Hepatocyte (in vitro differentiated cells): ENCODE measurements around the gene RUFY4. TPM values are rescaled to one million over a fixed set of nuclear protein-coding genes. Genes with fewer than 3 reads are reported as not detected.

Experiments used
- DNase-seq: peaks from one replicate; pipeline ENCODE4 v3.0.0-alpha.2; 2016; ENCODE audit warnings: low spot score
- H2AFZ ChIP-seq: fragments of 200-600 bp; sonication (generic); 2 replicates; pipeline ENCODE4 v1.6.0; 2016; ENCODE audit warnings: antibody characterized with exemption, mild to moderate bottlenecking
- H3K27ac ChIP-seq: fragments of 200-600 bp; sonication (generic); 2 replicates; pipeline ENCODE4 v1.5.1; 2016; ENCODE audit warnings: mild to moderate bottlenecking
- H3K27me3 ChIP-seq: fragments of 200-600 bp; sonication (generic); 2 replicates; pipeline ENCODE4 v1.6.1; 2016
- H3K36me3 ChIP-seq: fragments of 200-600 bp; sonication (generic); replicated peaks from 2 replicates; pipeline ENCODE4 v1.5.1; 2016; ENCODE audit warnings: low read depth; ENCODE audit not compliant: insufficient read depth
- H3K4me1 ChIP-seq: fragments of 200-600 bp; sonication (generic); 2 replicates; pipeline ENCODE4 v1.5.1; 2016; ENCODE audit warnings: mild to moderate bottlenecking, moderate library complexity; ENCODE audit not compliant: insufficient read depth
- H3K4me2 ChIP-seq: fragments of 200-600 bp; sonication (generic); 2 replicates; pipeline ENCODE4 v1.6.0; 2016
- H3K4me3 ChIP-seq: fragments of 200-600 bp; sonication (generic); 2 replicates; pipeline ENCODE4 v1.5.1; 2016; ENCODE audit warnings: mild to moderate bottlenecking
- H3K79me2 ChIP-seq: fragments of 200-600 bp; sonication (generic); 2 replicates; pipeline ENCODE4 v1.6.0; 2017; ENCODE audit warnings: mild to moderate bottlenecking
- H3K9me2 ChIP-seq: fragments of 200-600 bp; sonication (generic); replicated peaks from 2 replicates; pipeline ENCODE4 v1.6.0; 2017; ENCODE audit warnings: mild to moderate bottlenecking; ENCODE audit not compliant: insufficient read depth
- H3K9me3 ChIP-seq: fragments of 200-600 bp; sonication (generic); 2 replicates; pipeline ENCODE4 v1.5.1; 2016; ENCODE audit warnings: low read depth, mild to moderate bottlenecking
- H4K20me1 ChIP-seq: fragments of 200-600 bp; sonication (generic); 2 replicates; pipeline ENCODE4 v1.6.0; 2016; ENCODE audit warnings: mild to moderate bottlenecking; ENCODE audit not compliant: insufficient read depth, poor library complexity, severe bottlenecking
- CTCF ChIP-seq: fragments of 200-600 bp; sonication (generic); IDR thresholded peaks from 2 replicates; pipeline ENCODE4 v1.5.1; 2016; ENCODE audit warnings: antibody characterized with exemption, mild to moderate bottlenecking; ENCODE audit not compliant: poor library complexity
- EZH2 ChIP-seq: fragments of 200-600 bp; sonication (generic); IDR thresholded peaks from 2 replicates; pipeline ENCODE4 v1.6.1; 2016; ENCODE audit warnings: antibody characterized with exemption, mild to moderate bottlenecking, borderline replicate concordance
- EZH2phosphoT487 ChIP-seq: fragments of 200-600 bp; sonication (generic); IDR thresholded peaks from one replicate; pipeline ENCODE4 v1.6.1; 2018; ENCODE audit warnings: antibody characterized with exemption, mild to moderate bottlenecking, low read depth, moderate library complexity; ENCODE audit not compliant: unreplicated experiment, severe bottlenecking
- WGBS: methylation state at CpG from one replicate; pipeline ENCODE4 v1.1.6; 2016; ENCODE audit warnings: low lambda C conversion rate; ENCODE audit errors: missing lambda C conversion rate; 5-methylcytosine and 5-hydroxymethylcytosine counted together
- polyA plus RNA-seq: library from polyadenylated mRNA; unstranded; fragments of >200 nt; fragmentation: Nextera tagmentation; extraction: Ambion mirVana; gene quantifications from 2 replicates; pipeline ENCODE4 v1.2.1, GENCODE V29; 2016
- total RNA-seq: library from RNA; depleted of rRNA; stranded (reverse); fragments of >200 nt; gene quantifications from 2 replicates; pipeline ENCODE4 v1.2.3, GENCODE V29; 2014

The RUFY4 gene
- total and polyA plus RNA-seq, 2 experiments from 2014 or later = 0.10 to 1.5 TPM

- no peak overlapping the region for H2AFZ ChIP-seq
- WGBS = 51% methylated on average over 7 of the region's 7 CpGs
- no peaks in the 10 kb centered on the region for H3K27me3 ChIP-seq
- no peaks in the 10 kb centered on the region for H3K79me2 ChIP-seq
- no peak overlapping the region for H3K27ac ChIP-seq
- TF ChIP-seq CTCF = peak; percentile 36
- no peak for TF ChIP-seq EZH2
- H3K36me3 ChIP-seq = no peaks in the 10 kb centered on the region
- no peak overlapping the region for H3K4me2 ChIP-seq
- no peaks in the 10 kb centered on the region for H3K9me2 ChIP-seq
- H4K20me1 ChIP-seq = no peaks in the 10 kb centered on the region
- no peaks in the 10 kb centered on the region for H3K4me1 ChIP-seq
- no peak overlapping the region for H3K4me3 ChIP-seq
- no peaks in the 10 kb centered on the region for H3K9me3 ChIP-seq
- peak; percentile 60 for DNase-seq
Measured at GRCh38 chr2:218074031-218074430, 5.0 kb downstream of the RUFY4 start.

- no peaks in the 10 kb centered on the region for H3K27me3 ChIP-seq
- no peak overlapping the region for H3K4me3 ChIP-seq
- H3K4me1 ChIP-seq = no peaks in the 10 kb centered on the region
- H3K9me2 ChIP-seq = no peaks in the 10 kb centered on the region
- H3K9me3 ChIP-seq = no peaks in the 10 kb centered on the region
- no peak overlapping the region for H2AFZ ChIP-seq
- H3K27ac ChIP-seq = no peak overlapping the region
- no peaks in the 10 kb centered on the region for H3K36me3 ChIP-seq
- no peaks in the 10 kb centered on the region for H4K20me1 ChIP-seq
- TF ChIP-seq EZH2 = no peak
- TF ChIP-seq EZH2phosphoT487 = no peak
- TF ChIP-seq CTCF = no peak
- no peaks in the 10 kb centered on the region for H3K79me2 ChIP-seq
- no peak overlapping the region for H3K4me2 ChIP-seq
- WGBS = 81% methylated on average over 8 of the region's 10 CpGs
- DNase-seq = no peak
Measured at GRCh38 chr2:218075975-218076811, 7.1 kb downstream of the RUFY4 start.

GRCh38 chr2:218077464-218078216 is 8.6 kb downstream of the RUFY4 start:
- H2AFZ ChIP-seq = no peak overlapping the region
- H3K9me2 ChIP-seq = no peaks in the 10 kb centered on the region
- H3K79me2 ChIP-seq = no peaks in the 10 kb centered on the region
- DNase-seq = no peak
- no peaks in the 10 kb centered on the region for H4K20me1 ChIP-seq
- no peaks in the 10 kb centered on the region for H3K9me3 ChIP-seq
- TF ChIP-seq CTCF (no peak), EZH2 (no peak), EZH2phosphoT487 (no peak)
- 81% methylated on average over 9 of the region's 9 CpGs for WGBS
- no peak overlapping the region for H3K4me2 ChIP-seq
- H3K27me3 ChIP-seq = no peaks in the 10 kb centered on the region
- H3K27ac ChIP-seq = no peak overlapping the region
- no peak overlapping the region for H3K4me3 ChIP-seq
- no peaks in the 10 kb centered on the region for H3K36me3 ChIP-seq
- H3K4me1 ChIP-seq = no peaks in the 10 kb centered on the region
